ENCODE data around the gene TRIM27.

The TRIM27 gene

GRCh38 chr6:28923318-28924102 is at the start of gene TRIM27:
Gene TRIM27, minus strand, starts transcription at chr6:28923985. Its CDS starts 353 bp downstream, at chr6:28923632.
- no peak for TF ChIP-seq GATA3 (IDR thresholded peaks at IDR 0.05; ENCODE audit: low read depth, low read length)
- TF ChIP-seq GATA2 (IDR thresholded peaks at IDR 0.05; ENCODE audit: low read depth, low read length): no peak

DNA sequence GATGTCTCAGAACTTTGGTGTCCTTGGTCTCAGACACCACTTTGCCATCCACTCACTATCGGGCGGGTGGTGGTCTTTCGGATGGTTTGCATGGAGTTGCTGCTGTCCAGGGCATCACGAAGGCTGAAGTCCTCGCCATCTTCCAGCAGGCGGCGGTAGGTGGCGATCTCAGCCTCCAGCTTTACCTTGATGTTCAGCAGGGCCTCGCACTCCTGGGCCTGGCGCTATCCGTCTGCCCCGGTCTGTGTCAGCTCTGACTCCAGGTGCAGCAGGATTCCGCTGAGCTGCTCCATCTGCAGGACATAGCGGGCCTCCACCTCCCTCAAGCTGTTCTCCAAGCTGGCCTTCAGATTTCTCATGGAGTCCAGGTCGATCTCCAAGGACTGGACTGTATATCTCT is 45.3 kb upstream of the TRIM27 start:
- no peak for TF ChIP-seq GATA2 (IDR thresholded peaks at IDR 0.05; ENCODE audit: low read depth, low read length)
- no peak for TF ChIP-seq GATA3 (IDR thresholded peaks at IDR 0.05; ENCODE audit: low read depth, low read length)

- TF ChIP-seq GATA2 (IDR thresholded peaks at IDR 0.05; ENCODE audit: low read depth, low read length) (no peak), GATA3 (IDR thresholded peaks at IDR 0.05; ENCODE audit: low read depth, low read length) (no peak)
Observed at GRCh38 chr6:28968476-28968875, 44.7 kb upstream of the TRIM27 start.

GRCh38 chr6:28965706-28966105 is 41.9 kb upstream of the TRIM27 start:
- TF ChIP-seq GATA2 (IDR thresholded peaks at IDR 0.05; ENCODE audit: low read depth, low read length): no peak
- no peak for TF ChIP-seq GATA3 (IDR thresholded peaks at IDR 0.05; ENCODE audit: low read depth, low read length)

- TF ChIP-seq GATA2 (IDR thresholded peaks at IDR 0.05; ENCODE audit: low read depth, low read length) (no peak), GATA3 (IDR thresholded peaks at IDR 0.05; ENCODE audit: low read depth, low read length) (no peak)
Observed at GRCh38 chr6:28960846-28961500, 37.2 kb upstream of the TRIM27 start.

GRCh38 chr6:28956331-28956730 is 32.5 kb upstream of the TRIM27 start:
- TF ChIP-seq GATA2 (IDR thresholded peaks at IDR 0.05; ENCODE audit: low read depth, low read length) (no peak), GATA3 (IDR thresholded peaks at IDR 0.05; ENCODE audit: low read depth, low read length) (no peak)

- TF ChIP-seq GATA2 (IDR thresholded peaks at IDR 0.05; ENCODE audit: low read depth, low read length) (no peak), GATA3 (IDR thresholded peaks at IDR 0.05; ENCODE audit: low read depth, low read length) (no peak)
Observed at GRCh38 chr6:28953585-28954258, 29.9 kb upstream of the TRIM27 start.

DNA sequence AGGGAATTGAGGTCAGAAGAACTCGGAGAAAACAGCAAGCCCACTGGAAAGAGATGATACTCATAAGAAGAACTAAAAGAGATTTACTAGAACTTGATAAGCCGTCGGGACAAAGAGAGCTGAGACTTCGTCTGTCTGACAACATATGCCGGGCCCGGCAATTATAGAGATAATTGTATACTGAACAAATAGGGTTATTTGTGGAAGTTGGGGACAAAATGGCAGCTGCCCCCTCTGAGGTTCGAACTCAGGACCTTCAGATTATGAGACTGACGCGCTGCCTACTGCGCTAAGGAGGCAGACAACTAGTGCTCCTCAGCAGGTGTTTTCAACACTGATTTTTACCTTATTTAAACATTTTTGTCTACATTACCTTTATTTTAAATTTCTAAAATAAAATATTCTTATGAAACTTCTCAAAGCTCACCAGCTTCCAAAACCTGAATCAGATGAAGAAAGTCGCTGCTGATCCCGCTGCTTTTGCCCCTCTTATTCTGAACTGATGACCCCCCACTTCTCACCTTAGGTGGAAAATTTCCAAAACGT is 29.3 kb upstream of the TRIM27 start:
- TF ChIP-seq GATA2 (IDR thresholded peaks at IDR 0.05; ENCODE audit: low read depth, low read length) (no peak), GATA3 (IDR thresholded peaks at IDR 0.05; ENCODE audit: low read depth, low read length) (no peak)

DNA sequence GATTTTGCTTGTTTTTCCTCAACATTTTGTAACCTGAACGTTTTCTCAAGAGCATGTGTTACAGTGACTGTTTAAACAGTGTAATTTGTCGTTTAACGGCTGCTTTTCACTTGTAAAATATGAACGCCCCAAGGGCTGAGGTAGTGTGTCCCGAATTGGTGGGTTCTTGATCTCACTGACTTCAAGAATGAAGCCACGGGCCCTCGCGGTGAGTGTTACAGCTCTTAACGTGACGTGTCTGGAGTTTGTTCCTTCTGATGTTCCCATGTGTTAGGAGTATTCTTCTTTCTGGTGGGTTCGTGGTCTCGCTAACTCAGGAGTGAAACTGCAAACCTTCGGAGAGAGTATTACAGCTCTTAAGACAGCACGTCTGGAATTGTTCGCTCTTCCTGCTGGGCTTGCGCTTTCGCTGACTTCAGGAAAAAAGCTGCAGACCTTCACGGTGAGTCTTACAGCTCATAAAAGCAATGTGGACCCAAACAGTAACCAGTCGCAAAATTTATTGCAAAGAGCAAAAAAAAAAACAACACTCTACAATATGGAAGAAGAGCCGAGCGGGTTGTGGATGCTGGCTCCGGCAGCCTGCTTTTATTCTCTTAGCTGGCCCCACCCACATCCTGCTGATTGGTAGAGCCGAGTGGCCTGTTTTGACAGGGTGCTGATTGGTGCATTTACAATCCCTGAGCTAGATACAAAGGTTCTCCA is 25.1 kb upstream of the TRIM27 start:
- TF ChIP-seq GATA3 (IDR thresholded peaks at IDR 0.05; ENCODE audit: low read depth, low read length) (no peak), GATA2 (IDR thresholded peaks at IDR 0.05; ENCODE audit: low read depth, low read length) (no peak)

DNA sequence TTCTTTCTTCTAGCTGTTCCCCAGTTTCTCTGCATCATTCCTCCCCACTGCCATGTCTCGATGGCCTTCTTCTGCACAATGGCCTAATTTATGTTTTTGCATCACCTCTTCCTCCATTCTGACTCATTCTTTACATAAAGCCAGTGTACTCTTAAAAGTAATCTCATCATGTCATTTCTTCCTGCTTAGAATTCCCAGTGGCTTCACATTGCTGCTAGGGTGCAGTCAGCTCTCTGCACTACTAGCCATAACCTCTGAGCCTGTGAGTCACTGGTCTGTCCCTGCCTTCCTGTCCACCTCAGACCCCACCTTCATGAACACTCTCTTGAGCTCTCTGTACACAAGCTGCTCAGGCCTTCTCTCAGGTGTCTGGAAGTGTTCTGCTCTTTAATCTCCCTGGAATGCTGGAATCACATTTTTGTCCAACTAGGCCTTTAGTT is 24.1 kb upstream of the TRIM27 start:
- TF ChIP-seq GATA3 (IDR thresholded peaks at IDR 0.05; ENCODE audit: low read depth, low read length): no peak
- TF ChIP-seq GATA2 (IDR thresholded peaks at IDR 0.05; ENCODE audit: low read depth, low read length): no peak

DNA sequence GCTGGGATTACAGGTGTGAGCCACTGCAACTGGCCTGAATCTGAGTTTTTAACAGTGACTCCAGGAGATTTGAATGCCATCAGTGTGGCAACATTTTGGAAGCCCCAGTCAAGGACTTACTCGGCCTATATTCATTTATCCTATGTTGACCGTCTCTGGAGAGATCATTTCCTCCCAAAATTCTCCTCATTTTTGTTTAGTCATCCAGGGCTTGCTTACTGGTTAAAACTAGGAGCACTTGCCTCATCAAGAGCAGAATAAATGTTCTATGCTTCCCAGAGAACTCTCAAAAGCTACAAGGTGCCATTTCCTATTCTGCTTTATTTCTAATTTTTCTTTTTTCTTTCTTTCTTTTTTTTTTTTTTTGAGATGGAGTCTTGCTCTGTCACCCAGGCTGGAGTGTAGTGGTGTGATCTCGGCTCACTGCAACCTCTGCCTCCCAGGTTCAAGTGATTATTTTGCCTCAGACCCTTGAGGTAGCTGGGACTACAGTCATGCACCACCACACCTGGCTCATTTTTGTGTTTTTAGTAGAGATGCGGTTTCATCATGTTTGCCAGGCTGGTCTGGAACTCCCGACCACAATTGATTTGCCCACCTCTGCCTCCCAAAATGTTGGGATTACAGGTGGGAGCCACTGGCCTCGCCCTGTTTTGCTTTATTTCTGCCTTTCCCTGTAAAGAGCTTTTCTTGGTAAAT is 23.4 kb upstream of the TRIM27 start:
- no peak for TF ChIP-seq GATA2 (IDR thresholded peaks at IDR 0.05; ENCODE audit: low read depth, low read length)
- TF ChIP-seq GATA3 (IDR thresholded peaks at IDR 0.05; ENCODE audit: low read depth, low read length): no peak

DNA sequence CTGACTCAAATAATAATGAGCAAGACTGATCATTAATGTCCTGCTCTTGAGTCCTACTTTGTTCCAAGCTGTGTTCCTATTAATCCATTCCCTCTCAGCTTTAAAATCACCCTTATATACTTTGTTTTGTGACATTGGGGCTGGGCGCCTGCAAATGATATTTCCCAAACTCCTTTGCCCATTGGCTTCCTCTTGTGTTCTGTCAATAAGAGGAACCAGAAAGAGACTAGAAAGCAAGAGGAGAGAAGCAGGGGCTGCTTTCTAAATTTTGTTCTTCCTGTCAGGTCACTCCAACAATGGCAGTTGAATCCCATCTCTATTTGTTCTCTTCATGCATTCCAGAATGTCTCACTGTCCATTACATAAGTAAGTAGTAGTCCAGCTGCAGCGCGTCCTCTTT is 21.6 kb upstream of the TRIM27 start:
- TF ChIP-seq GATA3 (IDR thresholded peaks at IDR 0.05; ENCODE audit: low read depth, low read length) (no peak), GATA2 (IDR thresholded peaks at IDR 0.05; ENCODE audit: low read depth, low read length) (no peak)

DNA sequence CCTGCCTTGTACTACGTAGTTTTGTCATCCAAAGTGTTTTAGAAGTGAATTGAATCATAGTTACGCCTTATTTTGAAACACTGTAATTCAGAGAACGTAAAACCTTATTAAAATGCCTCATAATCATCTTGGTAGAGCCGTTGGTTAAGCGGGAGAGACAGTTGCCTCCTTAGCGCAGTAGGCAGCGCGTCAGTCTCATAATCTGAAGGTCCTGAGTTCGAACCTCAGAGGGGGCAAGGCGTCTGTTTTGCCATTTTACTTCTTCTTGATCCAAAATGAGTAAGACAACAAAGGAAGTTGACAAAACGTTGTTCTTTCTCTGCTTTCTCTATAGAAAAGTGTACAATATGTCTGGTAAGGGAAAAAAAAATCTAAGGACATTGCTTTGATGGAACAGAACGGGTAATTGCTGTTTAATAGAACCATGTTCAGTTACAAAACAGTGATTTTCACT is 20.7 kb upstream of the TRIM27 start:
- TF ChIP-seq GATA2 (IDR thresholded peaks at IDR 0.05; ENCODE audit: low read depth, low read length): no peak
- no peak for TF ChIP-seq GATA3 (IDR thresholded peaks at IDR 0.05; ENCODE audit: low read depth, low read length)

Measured in SH-SY5Y (cell line).